Liver (tissue), 9 donors: Measurements from ENCODE around the gene VPS37B. TPM values are rescaled to one million over a fixed set of nuclear protein-coding genes. Genes with fewer than 3 reads are reported as not detected.

Experiments
- DNase-seq: peaks from one replicate; pipeline ENCODE4 v3.0.0-alpha.2; 2017; ENCODE audit warnings: low spot score
- H3K27ac ChIP-seq, 2 donors: one replicate each; pipeline ENCODE4 v1.7.0; 2013; ENCODE audit warnings: inconsistent platforms in 2 of 2, low read length in 2 of 2, control low read depth in 1 of 2, low read depth in 1 of 2, mild to moderate bottlenecking in 1 of 2
- H3K27me3 ChIP-seq, 4 donors: one replicate each; pipeline versions ENCODE4 v1.6.1 to v1.7.0; 2013; ENCODE audit warnings: low read length in 3 of 4, inconsistent platforms in 1 of 4, mild to moderate bottlenecking in 1 of 4, moderate library complexity in 1 of 4; ENCODE audit not compliant: control insufficient read depth in 4 of 4, insufficient read depth in 4 of 4
- H3K36me3 ChIP-seq, 4 donors: one replicate each; pipeline versions ENCODE4 v1.6.1 to v1.7.0; 2013; ENCODE audit warnings: low read length in 3 of 4, mild to moderate bottlenecking in 3 of 4, low read depth in 1 of 4, moderate library complexity in 1 of 4; ENCODE audit not compliant: control insufficient read depth in 4 of 4, insufficient read depth in 3 of 4
- H3K4me1 ChIP-seq, 4 donors: one replicate each; pipeline versions ENCODE4 v1.6.1 to v1.7.0; 2013; ENCODE audit warnings: low read length in 3 of 4, mild to moderate bottlenecking in 3 of 4, moderate library complexity in 1 of 4; ENCODE audit not compliant: control insufficient read depth in 4 of 4, insufficient read depth in 4 of 4
- H3K4me3 ChIP-seq, 3 donors: one replicate each; pipeline versions ENCODE4 v1.6.1 to v1.7.0; 2013; ENCODE audit warnings: low read length in 3 of 3, control low read depth in 1 of 3, low read depth in 1 of 3, mild to moderate bottlenecking in 1 of 3
- H3K9ac ChIP-seq, 2 donors: one replicate each; pipeline ENCODE4 v1.7.0; 2013; ENCODE audit warnings: low read length in 2 of 2, mild to moderate bottlenecking in 2 of 2, moderate library complexity in 2 of 2, control low read depth in 1 of 2, low read depth in 1 of 2
- H3K9me3 ChIP-seq, 4 donors: one replicate each; pipeline versions ENCODE4 v1.6.1 to v1.7.0; 2013; ENCODE audit warnings: low read length in 3 of 4; ENCODE audit not compliant: control insufficient read depth in 4 of 4
- CTCF ChIP-seq: fragments of 150-350 bp; IDR thresholded peaks from 2 replicates; pipeline ENCODE4 v1.5.1; 2017; ENCODE audit warnings: improper control_type of control experiment, low read depth, low read length; ENCODE audit not compliant: missing input control
- EGR1 ChIP-seq, 2 donors: IDR thresholded peaks; 2 replicates each; pipeline ENCODE4 v1.6.1; 2016 to 2018; ENCODE audit warnings: antibody characterized with exemption in 2 of 2, low read depth in 2 of 2
- FOXA1 ChIP-seq: IDR thresholded peaks from 2 replicates; pipeline ENCODE4 v1.6.1; 2016; ENCODE audit warnings: antibody characterized with exemption
- FOXA2 ChIP-seq: IDR thresholded peaks from 2 replicates; pipeline ENCODE4 v1.6.1; 2016; ENCODE audit warnings: antibody characterized with exemption
- GABPA ChIP-seq, 2 donors: IDR thresholded peaks in 1 of 2; conservative IDR thresholded peaks in 1 of 2; 2 replicates each; pipeline ENCODE4 v1.6.1; 2016; ENCODE audit warnings: antibody characterized with exemption in 2 of 2, mild to moderate bottlenecking in 1 of 2, moderate library complexity in 1 of 2
- HNF4A ChIP-seq, 2 donors: conservative IDR thresholded peaks; 2 replicates each; pipeline ENCODE4 v1.6.1; 2016; ENCODE audit warnings: antibody characterized with exemption in 2 of 2, mild to moderate bottlenecking in 2 of 2
- HNF4G ChIP-seq: IDR thresholded peaks from 2 replicates; pipeline ENCODE4 v1.6.1; 2016; ENCODE audit warnings: antibody characterized with exemption
- JUND ChIP-seq, 2 donors: IDR thresholded peaks; 2 replicates each; pipeline ENCODE4 v1.6.1; 2016; ENCODE audit warnings: antibody characterized with exemption in 2 of 2
- NR2F2 ChIP-seq: IDR thresholded peaks from 2 replicates; pipeline ENCODE4 v1.6.1; 2016; ENCODE audit warnings: antibody characterized with exemption
- RAD21 ChIP-seq, 2 donors: IDR thresholded peaks; 2 replicates each; pipeline ENCODE4 v1.6.1; 2016; ENCODE audit warnings: antibody characterized with exemption in 2 of 2, mild to moderate bottlenecking in 2 of 2
- REST ChIP-seq: IDR thresholded peaks from 2 replicates; pipeline ENCODE4 v1.6.1; 2016; ENCODE audit warnings: antibody characterized with exemption, mild to moderate bottlenecking
- RXRA ChIP-seq, 2 donors: IDR thresholded peaks; 2 replicates each; pipeline ENCODE4 v1.6.1; 2017 to 2018; ENCODE audit warnings: antibody characterized with exemption in 2 of 2, mild to moderate bottlenecking in 1 of 2
- SP1 ChIP-seq: IDR thresholded peaks from 2 replicates; pipeline ENCODE4 v1.6.1; 2018; ENCODE audit warnings: antibody characterized with exemption, mild to moderate bottlenecking
- TAF1 ChIP-seq: conservative IDR thresholded peaks from 2 replicates; pipeline ENCODE4 v1.6.1; 2016; ENCODE audit warnings: antibody characterized with exemption, mild to moderate bottlenecking
- YY1 ChIP-seq: IDR thresholded peaks from 2 replicates; pipeline ENCODE4 v1.6.1; 2016; ENCODE audit warnings: antibody characterized with exemption, mild to moderate bottlenecking
- WGBS: extraction: QIAGEN DNeasy Blood & Tissue Kit; methylation state at CpG from one replicate; pipeline ENCODE4 v1.1.7; 2013; 5-methylcytosine and 5-hydroxymethylcytosine counted together
- polyA plus RNA-seq, 2 donors: library from polyadenylated mRNA; stranded (reverse) in 1 of 2; unstranded in 1 of 2; fragments of 200-250 nt in 1 of 2; fragments of >200 nt in 1 of 2; fragmentation: Nextera tagmentation in 1 of 2; extraction: Ambion mirVana in 1 of 2; gene quantifications; one replicate each; pipeline versions ENCODE4 v1.2.1 to v1.2.3, GENCODE V29; 2013 to 2015
- total RNA-seq, 2 donors: library from RNA; depleted of rRNA; stranded (reverse); fragments of >200 nt; gene quantifications; one replicate each; pipeline ENCODE4 v1.2.3, GENCODE V29; 2014
- TF ChIP-seq, protein P1 (sequence below): IDR thresholded peaks from 2 replicates; pipeline ENCODE4 v1.6.1; 2016; ENCODE audit warnings: antibody characterized with exemption
- TF ChIP-seq, protein P2 (sequence below): IDR thresholded peaks from 2 replicates; pipeline ENCODE4 v1.6.1; 2016; ENCODE audit warnings: antibody characterized with exemption
- TF ChIP-seq, protein P3 (sequence below): IDR thresholded peaks from 2 replicates; pipeline ENCODE4 v1.6.1; 2016; ENCODE audit warnings: antibody characterized with exemption
- donor health status: healthy.
- donor health status: healthy.
- donor health status: healthy.
- donor health status: healthy.
- donor health status: healthy.

The VPS37B gene
- total and polyA plus RNA-seq, 4 donors = 2.3 to 6.8 (median 3.8) TPM

DNA sequence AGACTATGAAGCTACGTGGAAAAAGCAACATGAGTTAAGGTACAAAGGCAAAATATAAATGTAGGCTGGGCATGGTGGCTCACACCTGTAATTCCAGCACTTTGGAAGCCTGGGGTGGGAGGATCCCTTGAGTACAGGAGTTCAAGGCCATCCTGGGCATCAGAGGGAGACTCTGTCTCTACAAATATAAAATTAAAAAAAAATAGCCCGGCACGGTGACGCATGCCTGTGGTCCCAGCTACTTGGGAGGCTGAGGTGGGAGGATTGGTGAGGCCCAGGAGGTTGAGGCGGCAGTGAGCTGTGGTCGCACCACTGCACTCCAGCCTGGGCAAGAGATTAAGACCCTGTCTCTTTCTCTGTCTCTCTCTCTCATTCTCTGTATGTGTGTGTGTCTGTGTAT is 4.0 kb upstream of the VPS37B start (continued):
- no peak for TF ChIP-seq NR2F2
- TF ChIP-seq RAD21 (IDR thresholded peaks at IDR 0.05) = no peak

GRCh38 chr12:122896662-122897061 is 738 bp upstream of the VPS37B start:
- H3K27me3 ChIP-seq = no peaks in the 10 kb centered on the region
- 95% methylated on average over 7 of the region's 7 CpGs for WGBS

DNA sequence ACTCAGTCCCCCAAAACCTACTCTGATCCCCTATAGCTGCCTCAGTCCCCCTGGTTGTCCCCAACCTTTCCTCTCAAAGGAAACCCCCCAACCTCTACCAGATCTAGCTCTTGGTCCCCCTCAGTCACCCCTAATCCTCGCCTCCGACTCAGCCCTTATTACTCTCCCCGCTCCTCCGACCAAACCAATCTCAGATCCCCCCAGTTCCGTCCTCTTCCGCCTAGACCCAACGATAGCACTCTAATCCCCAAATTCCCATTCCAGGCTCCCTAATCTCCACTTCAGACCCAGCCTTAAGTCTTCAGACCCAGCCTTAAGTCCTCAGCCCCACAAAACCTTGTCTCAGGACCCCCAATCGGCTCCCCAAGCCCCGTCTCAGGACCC is 612 bp downstream of the VPS37B start:
- DNase-seq = no peak
- Histone ChIP-seq H3K4me1 (peaks cover 1 to 20% (median 18%) of the 10 kb centered on the region in 4 donors), H3K4me3 (peak overlapping the region; percentile 78 to 95 (median 92)), H3K27me3 (no peaks in the 10 kb centered on the region), H3K36me3 (peaks cover 0 to 2% (median 0%) of the 10 kb centered on the region in 4 donors), H3K27ac (peak overlapping the region; percentile 85 to 91), H3K9me3 (no peaks in the 10 kb centered on the region), H3K9ac (peak overlapping the region; percentile 91 to 99)
- TF ChIP-seq REST (no peak), HNF4G (no peak), EGR1 (IDR thresholded peaks at IDR 0.05; ENCODE audit: low read depth in 2 of 2) (no peak), HNF4A (conservative IDR thresholded peaks at IDR 0.05) (no peak), TAF1 (no peak), GABPA (IDR thresholded peaks at IDR 0.05 in 1 of 2, conservative IDR thresholded peaks at IDR 0.05 in 1 of 2) (no peak), SP1 (no peak), RAD21 (IDR thresholded peaks at IDR 0.05) (no peak), FOXA2 (no peak), FOXA1 (no peak), CTCF (no peak), RXRA (IDR thresholded peaks at IDR 0.05) (no peak), YY1 (no peak), JUND (IDR thresholded peaks at IDR 0.05) (no peak), NR2F2 (no peak)
- TF ChIP-seq, protein P1, sequence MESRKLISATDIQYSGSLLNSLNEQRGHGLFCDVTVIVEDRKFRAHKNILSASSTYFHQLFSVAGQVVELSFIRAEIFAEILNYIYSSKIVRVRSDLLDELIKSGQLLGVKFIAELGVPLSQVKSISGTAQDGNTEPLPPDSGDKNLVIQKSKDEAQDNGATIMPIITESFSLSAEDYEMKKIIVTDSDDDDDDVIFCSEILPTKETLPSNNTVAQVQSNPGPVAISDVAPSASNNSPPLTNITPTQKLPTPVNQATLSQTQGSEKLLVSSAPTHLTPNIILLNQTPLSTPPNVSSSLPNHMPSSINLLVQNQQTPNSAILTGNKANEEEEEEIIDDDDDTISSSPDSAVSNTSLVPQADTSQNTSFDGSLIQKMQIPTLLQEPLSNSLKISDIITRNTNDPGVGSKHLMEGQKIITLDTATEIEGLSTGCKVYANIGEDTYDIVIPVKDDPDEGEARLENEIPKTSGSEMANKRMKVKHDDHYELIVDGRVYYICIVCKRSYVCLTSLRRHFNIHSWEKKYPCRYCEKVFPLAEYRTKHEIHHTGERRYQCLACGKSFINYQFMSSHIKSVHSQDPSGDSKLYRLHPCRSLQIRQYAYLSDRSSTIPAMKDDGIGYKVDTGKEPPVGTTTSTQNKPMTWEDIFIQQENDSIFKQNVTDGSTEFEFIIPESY = no peak
- TF ChIP-seq, protein P2, sequence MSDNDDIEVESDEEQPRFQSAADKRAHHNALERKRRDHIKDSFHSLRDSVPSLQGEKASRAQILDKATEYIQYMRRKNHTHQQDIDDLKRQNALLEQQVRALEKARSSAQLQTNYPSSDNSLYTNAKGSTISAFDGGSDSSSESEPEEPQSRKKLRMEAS = no peak
- TF ChIP-seq, protein P3, sequence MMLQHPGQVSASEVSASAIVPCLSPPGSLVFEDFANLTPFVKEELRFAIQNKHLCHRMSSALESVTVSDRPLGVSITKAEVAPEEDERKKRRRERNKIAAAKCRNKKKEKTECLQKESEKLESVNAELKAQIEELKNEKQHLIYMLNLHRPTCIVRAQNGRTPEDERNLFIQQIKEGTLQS = no peak
- WGBS = 25% methylated on average over 9 of the region's 9 CpGs

More at GRCh38 chr12:122896662-122897061, 738 bp upstream of the VPS37B start:
- Histone ChIP-seq H3K4me1 (peaks cover 1 to 17% (median 15%) of the 10 kb centered on the region in 4 donors), H3K4me3 (no peak overlapping the region), H3K9me3 (no peaks in the 10 kb centered on the region), H3K36me3 (peaks cover 0 to 2% (median 0%) of the 10 kb centered on the region in 4 donors), H3K27ac (peak overlapping the region; percentile 85 to 91), H3K9ac (no peak overlapping the region)
- TF ChIP-seq EGR1 (IDR thresholded peaks at IDR 0.05; ENCODE audit: low read depth in 2 of 2) = no peak
- no peak for DNase-seq
